Activated T-cell treated with anti-CD3 and anti-CD28 coated beads, Interleukin-2, amount 50 U/mL, for 1 hour (primary cell): ENCODE results near the gene ICA1.
A peak's percentile ranks its signal among the peaks of the same experiment; 100 is the strongest.
"Not testable (repeated sequence)": the region's sequence is repeated elsewhere in the genome, so short reads cannot be mapped to it uniquely, and the experiment has no call there.

Source experiments
- DNase-seq: peaks from one replicate; pipeline ENCODE4 v3.0.0-alpha.2; 2020

The ICA1 gene

DNA sequence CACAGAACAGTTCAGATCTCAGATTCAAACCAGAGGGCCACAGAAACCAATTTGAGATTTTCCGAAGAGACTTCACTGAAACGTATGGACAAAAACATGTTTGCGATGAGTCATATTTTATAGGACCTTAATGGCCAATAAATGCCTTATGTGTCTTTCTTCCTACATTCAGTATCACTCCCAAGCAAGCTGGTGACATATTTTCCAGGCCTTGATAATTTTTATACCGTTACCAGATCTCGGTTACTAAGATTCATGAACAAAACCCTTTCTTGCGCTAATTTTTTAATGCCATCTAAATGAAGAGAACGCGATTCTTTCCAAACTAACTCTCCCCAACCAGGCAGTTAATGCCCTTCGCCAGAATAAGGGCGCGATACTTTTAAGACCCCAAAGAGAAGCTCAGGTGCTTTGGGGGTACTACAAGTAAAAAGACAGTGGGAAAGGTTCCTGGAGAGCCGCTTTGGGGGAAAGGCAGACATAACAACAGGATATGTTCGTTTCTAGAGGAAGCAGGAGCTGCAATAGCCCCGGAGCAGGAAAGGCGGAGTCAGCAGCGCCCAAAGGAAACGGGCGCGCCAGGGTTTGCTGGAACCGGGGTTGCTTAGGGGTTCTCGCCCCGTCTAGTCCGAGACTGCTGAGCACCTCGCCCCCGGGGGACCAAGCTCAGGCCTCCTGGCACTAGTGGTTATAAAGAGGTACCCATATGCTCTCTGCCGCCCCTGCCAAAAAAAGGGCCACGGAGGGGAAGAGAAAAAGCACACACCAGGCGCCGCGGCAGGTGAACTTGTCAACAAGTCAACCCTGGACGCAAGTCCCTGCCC lies 884 bp downstream of the ICA1 start:
- DNase-seq: peak; percentile 19

DNA sequence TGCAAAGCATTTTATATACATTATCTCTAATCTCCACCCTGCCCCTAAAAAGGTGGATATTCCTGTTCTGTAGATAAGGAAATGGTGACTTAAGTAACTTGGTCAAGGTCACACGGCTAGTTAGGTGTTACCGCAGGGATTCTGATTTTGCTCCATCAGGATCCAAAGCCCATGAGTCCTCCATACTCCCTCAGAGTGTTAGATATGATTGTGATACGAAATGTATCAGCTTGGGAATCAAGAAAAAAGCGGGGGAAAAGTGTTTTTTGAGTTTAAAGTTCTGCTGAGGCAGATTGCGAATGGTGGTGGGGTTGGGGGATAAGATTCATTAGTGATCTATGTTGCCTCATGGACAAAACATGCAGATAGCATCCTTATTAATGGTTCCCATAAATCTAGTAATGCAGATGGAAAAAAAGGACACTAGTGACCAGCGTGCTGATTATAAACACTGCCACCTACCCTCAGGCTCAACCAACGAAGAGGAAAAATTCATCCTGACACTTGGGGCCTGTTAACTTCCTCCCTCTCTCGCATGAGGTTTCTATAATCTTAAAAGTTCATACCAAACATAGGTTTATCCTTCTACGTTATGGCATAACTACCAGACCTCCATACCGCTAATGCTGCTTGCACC lies 2.3 kb downstream of the ICA1 start:
- no peak for DNase-seq

DNA sequence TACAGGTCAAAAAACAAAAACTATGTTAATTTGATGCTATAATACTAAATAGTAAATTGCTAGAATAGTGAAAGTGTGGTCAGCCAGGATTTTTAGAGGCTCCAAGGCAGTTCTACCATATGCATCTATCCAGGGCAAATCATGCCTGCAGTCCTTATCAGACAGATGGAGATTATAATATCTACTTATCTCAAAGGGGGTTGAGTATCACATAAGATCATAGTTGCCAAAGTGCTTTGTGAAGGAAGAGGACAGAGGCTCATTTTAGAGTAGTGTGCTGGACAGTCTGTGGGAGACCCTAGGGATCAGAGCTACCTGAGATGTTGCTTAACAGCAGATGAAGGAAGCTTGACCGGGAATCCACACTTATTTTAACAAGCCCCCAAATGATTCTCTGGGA lies 3.2 kb downstream of the ICA1 start:
- no peak for DNase-seq

DNA sequence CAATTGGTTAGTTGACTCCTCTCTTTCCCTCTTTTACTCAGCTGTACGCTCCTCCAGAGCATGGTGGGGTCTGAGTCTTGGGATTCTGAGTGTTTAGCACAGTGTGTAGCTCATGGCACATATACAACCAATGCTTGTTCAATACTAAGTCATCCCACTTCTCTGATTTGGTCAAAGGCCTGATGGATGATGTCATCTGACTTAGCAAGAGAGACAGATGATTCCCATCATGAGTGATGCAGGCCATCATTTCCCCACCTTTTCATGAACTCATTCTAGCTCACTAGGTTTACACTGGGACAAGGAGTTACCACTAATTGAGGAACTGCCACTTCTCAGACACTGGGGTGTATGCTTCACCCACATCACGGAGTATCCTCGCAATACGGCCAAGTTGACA lies 3.8 kb downstream of the ICA1 start:
- DNase-seq: no peak

DNA sequence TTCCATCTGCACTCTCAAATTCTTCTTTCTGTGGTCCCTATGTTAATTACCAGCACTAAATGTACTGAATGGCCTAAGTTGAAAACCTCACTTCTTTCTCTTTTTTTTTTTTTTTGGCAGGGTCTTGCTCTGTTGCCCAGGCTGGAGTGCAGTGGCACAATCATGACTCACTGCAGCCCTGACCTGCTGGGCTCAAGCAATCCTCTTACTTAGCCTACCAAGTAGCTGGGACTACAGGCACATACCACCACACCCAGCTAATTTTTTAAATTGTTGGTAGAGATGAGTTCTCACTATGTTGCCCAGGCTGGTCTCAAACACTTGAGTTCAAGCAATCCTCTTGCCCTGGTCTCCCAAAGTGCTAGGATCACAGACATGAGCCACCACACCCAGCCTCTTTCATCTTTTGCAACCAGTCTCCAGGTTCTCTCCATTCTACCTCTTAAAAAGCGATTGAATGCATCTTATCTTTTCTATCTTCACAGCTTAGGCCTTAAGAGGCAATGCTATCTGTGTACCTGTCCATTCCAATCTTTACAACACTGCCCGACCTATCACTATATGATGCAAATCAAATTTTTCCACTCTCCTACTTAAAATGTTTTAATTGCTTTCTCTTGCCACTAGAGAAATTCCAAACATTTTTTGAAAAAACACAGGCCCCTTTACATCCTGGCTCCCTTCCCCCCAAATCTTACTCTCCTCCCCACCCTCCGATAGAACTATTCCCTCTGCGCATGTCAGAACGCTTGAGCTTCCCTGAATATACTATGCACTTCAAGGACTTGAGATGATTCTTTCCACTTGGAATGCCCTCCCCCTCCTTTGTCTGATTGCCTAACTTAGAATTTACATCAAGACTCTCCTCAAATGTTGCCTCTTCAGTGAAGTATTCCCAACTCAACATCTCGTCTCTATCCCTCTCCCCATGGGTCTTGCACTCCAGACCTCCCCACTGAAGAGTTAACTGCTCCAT lies 6.0 kb downstream of the ICA1 start:
- DNase-seq: no peak

DNA sequence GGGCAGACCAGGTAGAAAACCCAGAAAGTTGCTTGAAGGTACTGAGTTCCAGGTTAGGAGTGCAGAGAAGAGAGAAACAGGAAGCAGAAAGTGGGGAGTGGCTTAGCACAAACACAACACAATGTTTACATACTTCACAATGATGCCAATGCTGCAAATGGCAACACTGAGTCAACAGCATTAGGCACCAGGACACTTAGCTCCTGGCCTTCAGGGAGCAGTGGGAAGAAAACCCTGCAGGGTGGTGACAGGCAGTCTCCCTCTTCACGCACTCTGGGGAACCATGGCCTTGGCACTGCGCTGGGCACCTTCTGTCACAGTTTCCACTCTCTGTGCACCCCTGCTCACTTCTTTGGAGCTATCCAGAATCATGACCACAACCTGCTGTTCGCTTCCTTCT lies 7.3 kb downstream of the ICA1 start:
- DNase-seq: no peak

DNA sequence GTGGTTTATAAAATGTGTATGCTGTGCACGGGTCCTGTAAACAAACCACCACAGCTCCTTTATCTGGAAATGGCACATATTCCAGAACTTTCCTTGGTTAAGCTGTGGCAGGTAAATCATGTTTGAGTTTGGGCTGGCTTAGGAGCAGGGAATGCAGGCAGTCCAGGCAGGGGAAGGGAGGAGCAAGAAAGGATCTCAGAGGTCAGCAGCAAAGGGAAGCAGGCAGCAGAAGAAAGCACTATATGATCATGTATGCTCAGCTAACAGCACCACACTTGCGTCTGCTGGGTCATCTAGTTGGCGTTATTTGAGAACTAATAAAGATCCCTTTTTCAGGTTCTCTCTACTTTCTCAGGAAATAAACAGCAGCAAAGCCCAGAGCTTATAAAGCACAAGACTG lies 7.8 kb downstream of the ICA1 start:
- no peak for DNase-seq

DNA sequence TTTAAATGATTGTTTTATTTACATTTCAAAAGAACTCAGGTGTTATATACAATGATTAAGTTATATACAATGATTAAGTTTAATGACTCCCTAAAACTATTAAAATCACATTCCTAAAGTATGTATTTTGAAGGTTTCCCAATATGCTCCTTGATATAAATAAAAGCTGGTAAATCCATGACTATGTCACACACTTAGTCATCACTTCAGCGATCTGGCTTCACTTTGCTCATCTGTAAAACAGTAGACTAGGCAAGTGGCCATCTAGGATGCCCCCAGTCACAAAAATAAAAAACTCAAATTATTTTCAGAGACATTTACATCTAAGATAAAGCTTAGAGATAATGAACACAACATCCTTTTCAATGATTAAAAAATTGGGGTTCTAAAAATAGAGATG lies 10.8 kb downstream of the ICA1 start:
- no peak for DNase-seq

DNA sequence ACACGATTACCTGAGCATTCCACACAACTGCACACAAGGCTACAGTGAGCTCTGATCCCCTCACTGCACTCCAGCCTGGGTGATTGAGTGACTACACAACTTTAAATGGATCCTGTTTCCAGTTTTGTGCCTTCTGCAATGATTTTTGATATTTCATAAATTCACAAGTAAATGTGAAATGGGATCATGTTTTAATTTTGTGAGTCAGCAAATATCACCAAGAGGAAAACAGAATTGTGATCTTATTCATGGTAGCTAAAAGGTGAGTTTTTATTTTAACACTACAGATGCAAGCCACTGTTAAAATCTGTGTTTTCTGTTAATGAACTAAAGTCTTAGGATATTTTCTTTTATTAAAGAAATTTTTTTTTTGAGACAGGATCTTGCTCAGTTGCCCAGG lies 11.4 kb downstream of the ICA1 start:
- DNase-seq: no peak

DNA sequence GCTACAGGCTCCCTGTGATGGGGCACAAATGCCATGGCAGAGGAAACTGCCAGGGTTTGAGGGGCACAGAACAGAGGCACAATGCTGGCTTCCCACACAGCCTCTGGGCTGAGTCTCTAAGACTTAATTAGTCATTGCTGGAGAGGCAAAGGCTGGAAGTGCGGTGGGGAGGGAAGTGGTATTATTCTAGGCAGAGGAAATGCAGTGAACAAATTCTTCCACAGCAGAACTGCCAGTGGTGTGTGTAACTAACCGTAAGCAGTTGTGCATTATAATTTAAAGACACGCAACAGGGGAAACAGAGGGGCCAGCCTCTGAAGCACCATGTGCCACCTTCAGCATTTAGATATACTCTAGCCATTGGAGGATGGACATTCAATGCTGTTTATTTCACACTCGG lies 12.8 kb downstream of the ICA1 start:
- no peak for DNase-seq

DNA sequence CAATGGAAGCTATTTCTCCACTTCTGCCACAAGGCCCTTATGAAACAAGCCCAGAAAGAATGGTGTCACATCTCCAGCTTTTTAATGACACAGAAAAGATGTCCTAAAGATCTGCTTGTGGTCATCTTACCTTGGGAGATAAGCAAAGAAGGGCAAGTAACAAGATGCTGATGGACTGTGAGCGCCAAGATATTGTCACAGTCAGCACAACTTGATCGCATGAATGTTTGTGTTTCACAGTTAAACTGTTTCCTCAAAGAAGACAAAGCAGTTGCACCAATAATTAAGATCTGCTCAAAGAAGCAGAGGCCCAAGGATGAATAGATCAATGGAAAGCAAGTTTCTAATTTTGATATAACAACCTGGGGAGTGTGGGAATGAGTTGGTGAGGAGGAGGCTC lies 15.9 kb downstream of the ICA1 start:
- DNase-seq: no peak

DNA sequence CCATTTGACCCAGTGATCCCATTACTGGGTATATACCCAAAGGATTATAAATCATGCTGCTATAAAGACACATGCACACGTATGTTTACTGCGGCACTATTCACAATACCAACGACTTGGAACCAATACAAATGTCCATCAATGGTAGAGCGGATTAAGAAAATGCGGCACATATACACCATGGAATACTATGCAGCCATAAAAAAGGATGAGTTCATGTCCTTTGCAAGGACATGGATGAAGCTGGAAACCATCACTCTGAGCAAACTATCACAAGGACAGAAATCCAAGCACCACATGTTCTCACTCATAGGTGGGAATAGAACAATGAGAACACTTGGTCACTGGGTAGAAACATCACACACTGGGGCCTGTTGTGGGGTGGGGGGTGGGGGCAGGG lies 16.9 kb downstream of the ICA1 start:
- DNase-seq: not testable (repeated sequence)

DNA sequence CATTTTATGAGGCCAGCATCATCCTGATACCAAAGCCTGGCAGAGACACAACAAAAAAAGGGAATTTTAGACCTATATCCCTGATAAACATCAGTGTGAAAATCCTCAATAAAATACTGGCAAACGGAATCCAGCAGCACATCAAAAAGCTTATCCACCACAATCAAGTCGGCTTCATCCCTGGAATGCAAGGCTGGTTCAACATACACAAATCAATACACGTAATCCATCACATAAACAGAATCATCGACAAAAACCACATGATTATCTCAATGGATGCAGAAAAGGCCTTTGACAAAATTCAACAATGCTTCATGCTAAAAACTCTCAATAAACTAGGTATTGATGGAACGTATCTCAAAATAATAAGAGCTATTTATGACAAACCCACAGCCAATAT lies 18.9 kb downstream of the ICA1 start:
- DNase-seq: not testable (repeated sequence)

DNA sequence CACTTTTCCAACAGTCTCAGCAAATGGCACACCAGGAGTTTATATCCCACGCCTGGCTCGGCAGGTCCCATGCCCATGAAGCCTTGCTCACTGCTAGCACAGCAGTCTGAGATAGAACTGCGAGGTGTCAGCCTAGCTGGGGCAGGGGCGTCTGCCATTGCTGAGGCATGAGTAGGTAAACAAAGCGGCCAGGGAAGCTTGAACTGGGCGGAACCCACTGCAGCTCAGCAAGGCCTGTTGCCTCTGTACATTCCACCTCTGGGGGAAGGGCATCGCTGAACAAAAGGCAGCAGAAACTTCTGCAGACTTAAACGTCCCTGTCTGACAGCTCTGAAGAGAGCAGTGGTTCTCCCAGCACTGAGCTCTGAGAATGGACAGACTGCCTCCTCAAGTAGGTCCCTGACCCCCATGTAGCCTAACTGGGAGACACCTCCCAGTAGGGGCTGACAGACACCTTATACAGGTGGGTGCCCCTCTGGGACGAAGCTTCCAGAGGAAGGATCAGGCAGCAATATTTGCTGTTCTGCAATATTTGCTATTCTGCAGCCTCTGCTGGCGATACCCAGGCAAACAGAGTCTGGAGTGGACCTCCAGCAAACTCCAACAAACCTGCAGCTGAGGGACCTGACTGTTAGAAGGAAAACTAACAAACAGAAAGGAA lies 22.1 kb downstream of the ICA1 start:
- not testable (repeated sequence) for DNase-seq

DNA sequence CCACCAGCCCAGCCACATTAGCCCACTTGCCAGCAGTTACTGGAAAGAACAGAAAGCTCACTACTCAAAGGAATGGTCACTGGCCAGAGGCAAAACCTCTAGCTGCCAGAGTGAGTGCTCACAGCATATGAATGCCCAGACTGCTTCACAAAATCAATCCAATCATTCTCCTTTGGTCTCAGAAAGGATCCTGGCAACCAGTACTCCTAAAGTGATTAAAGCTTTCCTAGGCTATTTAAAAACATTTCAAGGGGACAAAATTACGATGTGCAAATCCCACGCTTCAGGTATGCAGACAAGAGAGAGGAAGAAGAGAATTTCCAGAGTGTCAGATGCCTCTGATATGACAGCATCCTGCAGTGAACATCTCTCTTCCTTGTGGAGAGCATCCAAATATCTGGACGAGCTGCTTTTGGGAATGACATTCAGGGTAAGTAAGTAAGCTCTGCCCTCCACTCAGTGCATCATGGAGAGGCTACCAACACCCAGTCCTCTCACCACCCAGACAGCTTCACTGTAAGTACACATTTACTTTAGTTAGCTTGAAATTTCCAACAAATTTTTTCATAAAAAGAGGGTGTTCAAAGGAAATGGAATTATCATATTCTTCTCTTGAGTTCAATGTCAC lies 25.1 kb downstream of the ICA1 start:
- no peak for DNase-seq

DNA sequence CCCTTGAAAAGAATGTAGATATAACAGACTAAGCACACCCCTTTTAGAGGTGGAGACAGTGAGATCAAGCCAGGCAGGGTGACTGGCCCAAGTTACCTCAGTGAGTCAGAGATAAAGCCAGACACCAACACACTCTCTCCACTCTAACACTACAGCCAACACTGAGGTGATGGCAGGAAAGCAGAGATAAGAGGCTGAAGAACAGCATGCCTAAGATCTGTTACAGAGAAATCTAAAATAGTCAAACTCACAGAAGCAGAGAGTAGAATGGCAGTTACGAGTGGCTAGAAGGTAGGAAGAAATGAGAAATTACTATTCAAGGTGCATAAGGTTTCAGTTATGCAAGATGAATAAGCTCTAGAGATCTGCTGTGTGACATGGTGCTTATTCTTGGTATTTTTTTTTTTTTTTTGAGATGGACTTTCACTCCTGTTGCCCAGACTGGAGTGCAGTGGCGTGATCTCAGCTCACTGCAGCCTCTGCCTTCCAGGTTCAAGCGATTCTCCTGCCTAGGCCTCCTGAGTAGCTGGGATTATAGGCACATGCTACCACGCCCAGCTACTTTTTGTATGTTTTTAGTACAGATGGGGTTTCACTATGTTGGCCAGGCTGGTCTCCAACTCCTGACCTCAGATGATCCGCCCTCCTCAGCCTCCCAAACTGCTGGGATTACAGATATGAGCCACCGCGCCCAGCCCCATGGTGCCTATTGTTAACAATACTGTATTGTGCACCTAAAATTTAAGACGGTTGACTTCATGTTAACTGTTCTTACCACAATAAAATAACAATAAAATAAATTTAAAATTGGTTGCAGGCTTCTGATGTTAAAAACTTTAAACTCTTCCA lies 28.7 kb downstream of the ICA1 start:
- no peak for DNase-seq

DNA sequence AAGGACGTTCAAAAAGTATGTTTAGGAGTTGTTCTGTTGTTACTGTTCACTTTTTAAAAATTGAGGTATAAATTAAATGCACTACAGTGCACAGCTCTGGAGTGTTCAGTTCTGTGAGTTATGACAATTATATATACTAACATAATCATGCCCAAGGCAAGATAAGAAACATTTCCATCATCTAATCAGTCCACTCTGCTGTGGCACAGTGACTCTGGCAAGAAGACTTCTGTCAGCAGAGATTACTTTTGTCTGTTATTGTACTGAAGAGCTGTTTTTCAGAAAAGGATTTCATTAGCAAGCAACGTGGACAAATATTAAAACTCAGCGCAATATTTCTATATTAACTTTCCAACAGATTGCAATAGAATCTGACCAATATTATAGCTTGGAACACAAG lies 32.0 kb downstream of the ICA1 start:
- no peak for DNase-seq

DNA sequence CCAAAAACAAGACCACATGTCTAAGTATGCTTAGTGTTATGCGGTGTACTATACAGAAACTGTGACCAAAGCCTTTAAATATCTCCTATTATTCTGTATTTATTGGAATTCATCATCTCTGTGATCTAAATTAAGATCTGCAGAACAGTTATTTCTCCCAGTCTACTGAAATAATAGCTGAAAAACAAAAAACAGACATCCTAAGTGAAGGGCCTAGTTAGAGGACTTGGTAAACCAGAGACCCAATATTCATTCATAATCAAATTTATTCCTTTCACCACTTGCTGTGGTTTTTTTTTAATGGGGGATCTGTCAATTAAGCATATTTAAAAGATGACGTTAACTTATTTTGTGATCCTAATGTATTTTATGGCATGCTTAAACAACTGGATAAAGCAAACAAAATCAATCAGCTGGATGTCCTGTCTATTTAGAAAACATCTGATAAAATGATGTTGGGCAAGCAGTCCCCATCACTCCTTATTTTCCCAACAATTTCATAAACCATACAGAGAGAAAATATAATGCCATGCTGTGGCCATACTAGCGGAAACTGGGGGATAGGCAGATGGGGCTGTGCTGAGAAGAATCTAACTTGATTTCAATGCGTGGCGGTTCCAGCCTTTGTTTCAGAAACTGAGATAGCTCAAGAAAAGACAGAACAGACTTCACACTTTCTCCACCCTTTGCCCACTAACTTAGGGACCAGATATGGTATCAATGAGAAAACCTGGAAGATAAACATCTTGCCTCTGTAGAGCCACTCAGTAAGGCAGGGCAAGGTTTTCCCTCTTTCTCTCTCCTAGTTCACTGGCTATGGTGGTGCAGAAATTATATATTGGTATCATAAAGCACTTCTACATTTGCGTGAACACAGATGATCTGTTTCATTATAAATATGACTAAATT lies 32.9 kb downstream of the ICA1 start:
- DNase-seq: no peak

DNA sequence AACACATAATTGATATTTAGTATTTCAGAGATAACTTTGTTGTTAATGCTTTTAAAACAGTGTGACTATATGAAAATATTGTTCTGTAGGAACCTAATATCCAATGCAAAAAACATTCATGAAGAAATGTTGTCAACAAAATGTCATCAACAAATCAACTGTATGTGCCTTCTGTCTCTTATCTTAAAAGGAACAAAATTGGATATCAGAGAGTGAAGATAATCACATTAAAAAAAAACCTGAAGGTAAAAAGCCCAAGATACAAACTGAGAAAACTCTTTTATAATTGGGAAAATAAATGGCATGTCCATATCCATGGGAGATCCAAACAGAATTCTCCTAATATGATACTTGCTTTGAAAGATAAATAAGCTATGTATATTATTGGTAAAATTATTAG lies 33.9 kb downstream of the ICA1 start:
- no peak for DNase-seq

DNA sequence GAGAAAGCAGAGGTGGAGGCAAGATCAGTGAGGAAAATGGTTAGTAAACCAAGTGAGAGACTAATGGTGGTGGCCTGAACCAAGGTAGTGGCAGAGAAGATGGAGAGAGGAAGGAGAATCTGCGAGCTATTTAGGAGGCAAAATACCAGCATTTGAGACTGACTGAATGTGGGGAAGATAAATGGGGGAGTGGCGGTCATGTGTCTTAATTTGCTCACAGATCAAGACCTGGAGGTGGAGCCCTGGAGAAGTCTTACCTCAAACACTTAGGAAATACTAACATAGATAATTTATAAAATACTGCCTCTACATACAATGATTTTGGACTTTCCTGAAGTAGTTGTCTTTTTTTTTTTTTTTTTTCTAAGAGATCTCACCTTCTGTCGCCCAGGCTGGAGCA lies 34.7 kb downstream of the ICA1 start:
- no peak for DNase-seq
